ENCODE results near the gene VSIG10L.

GRCh38 chr19:51341976-51342580, at the start of gene VSIG10L:
- TF ChIP-seq, protein P1, sequence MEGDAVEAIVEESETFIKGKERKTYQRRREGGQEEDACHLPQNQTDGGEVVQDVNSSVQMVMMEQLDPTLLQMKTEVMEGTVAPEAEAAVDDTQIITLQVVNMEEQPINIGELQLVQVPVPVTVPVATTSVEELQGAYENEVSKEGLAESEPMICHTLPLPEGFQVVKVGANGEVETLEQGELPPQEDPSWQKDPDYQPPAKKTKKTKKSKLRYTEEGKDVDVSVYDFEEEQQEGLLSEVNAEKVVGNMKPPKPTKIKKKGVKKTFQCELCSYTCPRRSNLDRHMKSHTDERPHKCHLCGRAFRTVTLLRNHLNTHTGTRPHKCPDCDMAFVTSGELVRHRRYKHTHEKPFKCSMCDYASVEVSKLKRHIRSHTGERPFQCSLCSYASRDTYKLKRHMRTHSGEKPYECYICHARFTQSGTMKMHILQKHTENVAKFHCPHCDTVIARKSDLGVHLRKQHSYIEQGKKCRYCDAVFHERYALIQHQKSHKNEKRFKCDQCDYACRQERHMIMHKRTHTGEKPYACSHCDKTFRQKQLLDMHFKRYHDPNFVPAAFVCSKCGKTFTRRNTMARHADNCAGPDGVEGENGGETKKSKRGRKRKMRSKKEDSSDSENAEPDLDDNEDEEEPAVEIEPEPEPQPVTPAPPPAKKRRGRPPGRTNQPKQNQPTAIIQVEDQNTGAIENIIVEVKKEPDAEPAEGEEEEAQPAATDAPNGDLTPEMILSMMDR (conservative IDR thresholded peaks at IDR 0.05; ENCODE audit: low read length) = no peak
- no peak for TF ChIP-seq EZH2phosphoT487 (IDR thresholded peaks at IDR 0.05; ENCODE audit: borderline replicate concordance, low read depth, low read length)
